NOMO-1 treated with DMSO at 0.1 percent for 48 hours (cell line): ENCODE data around the gene CACNA2D3.
"Not testable (repeated sequence)": the region's sequence is repeated elsewhere in the genome, so short reads cannot be mapped to it uniquely, and the experiment has no call there.

Experiments
- DNase-seq: peaks from one replicate; lab custom pipeline; 2025; ENCODE audit not compliant: unreplicated experiment; lab: John Stamatoyannopoulos, UW

CACNA2D3 gene

DNA sequence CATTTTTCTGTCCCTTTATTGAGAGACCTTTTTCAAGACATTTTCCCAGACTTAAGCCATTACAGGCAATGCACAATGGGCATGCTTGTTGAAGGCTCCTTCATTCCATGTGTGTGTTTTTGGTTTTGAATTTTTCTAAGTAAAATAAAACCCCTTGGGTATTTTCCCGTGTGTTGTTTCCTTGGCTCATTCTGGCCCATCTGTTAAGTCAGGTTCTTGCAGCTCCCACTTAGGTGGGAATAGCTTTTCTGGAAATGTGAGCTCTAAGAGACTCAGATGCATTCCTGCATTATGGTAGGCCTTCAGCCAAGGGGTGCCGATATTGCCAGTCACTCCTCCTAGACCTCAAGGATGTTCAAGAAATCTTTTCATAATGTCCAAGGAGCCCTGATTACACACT, 314.9 kb downstream of the CACNA2D3 start:
- DNase-seq = no peak

- no peak for DNase-seq
These were observed 321.3 kb downstream of the CACNA2D3 start for GRCh38 chr3:54443561-54444161.

GRCh38 chr3:54445630-54446029, 323.3 kb downstream of the CACNA2D3 start:
- DNase-seq = no peak

DNA sequence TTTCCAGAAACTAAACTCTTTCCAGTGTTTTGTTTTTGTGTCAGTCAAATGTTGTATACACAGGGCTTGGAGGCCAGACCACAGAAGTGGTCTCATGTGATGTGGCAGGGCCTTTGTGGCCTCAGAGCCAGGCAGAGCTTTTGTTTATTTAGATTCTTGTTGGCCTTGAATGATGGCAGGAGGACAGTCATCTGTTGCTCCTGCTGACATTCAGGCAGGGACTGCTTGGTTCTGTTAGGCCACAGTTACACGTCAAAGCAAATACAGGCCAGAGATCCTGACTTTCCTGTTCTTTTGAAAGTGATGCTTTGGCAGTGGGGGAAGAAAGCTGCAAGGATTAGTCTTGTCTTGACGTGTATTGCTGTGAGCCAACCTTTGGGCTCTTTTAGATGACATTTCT, 325.1 kb downstream of the CACNA2D3 start:
- DNase-seq = no peak

GRCh38 chr3:54454806-54455205, 332.5 kb downstream of the CACNA2D3 start:
- no peak for DNase-seq

DNA sequence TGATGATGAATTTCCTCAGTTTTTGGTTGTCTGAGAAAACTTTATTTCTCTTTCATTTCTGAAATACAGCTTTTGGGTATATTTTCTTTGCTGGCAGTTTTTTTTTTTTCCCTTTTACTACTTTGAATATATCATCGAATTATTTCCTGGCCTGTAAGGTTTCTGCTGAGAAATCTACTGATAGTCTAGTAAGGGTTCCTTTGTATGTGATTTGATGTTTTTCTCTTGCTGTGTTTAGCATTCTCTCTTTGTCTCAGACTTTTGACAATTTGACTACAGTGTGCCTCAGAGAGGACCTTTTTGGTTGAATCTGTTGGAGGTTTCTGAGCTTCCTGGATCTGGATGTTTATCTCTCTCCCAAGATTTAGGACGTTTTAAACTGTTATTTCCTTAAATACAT, 336.0 kb downstream of the CACNA2D3 start:
- DNase-seq = no peak

- not testable (repeated sequence) for DNase-seq
These were observed 342.2 kb downstream of the CACNA2D3 start for GRCh38 chr3:54464554-54464953.

DNA sequence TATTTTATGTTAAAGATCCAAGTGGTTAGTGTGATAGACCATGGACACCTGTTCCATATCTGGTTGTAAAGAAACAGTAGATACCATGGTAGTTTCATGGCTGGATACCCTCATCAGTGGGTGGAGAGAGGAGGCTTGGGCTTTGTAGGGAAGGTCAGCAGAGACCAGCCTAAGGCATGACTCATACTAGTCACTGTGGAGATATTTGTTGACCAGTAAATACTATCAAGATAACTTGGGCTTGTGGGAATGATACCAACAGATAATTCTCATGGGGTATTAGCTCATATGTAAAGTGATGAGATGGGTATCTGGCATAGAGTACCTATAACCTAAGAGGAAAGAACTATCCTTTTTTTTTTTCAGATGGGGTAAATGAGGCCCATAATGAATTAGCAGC, 354.5 kb downstream of the CACNA2D3 start:
- no peak for DNase-seq

GRCh38 chr3:54481606-54482365, 359.4 kb downstream of the CACNA2D3 start:
- no peak for DNase-seq

DNA sequence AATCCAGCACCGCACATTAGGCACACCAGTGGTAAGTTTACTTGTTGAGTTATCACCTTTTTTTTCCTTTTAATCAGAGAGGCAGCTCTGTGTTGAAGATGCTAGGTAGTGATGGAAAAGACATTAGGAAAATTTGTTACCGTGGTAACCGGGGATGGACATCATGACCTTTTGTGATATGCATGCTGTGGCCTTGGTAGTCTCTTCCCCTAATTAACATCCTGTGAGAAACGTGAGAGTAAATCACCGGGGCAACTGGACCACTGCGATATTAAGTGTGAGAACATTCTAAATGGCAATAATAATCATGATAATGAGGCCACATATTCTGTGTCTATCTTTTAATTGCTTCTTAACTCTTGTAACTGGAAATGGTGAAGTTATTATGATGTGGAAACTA, 362.0 kb downstream of the CACNA2D3 start:
- no peak for DNase-seq

GRCh38 chr3:54486317-54486716, 364.0 kb downstream of the CACNA2D3 start:
- DNase-seq = no peak

DNA sequence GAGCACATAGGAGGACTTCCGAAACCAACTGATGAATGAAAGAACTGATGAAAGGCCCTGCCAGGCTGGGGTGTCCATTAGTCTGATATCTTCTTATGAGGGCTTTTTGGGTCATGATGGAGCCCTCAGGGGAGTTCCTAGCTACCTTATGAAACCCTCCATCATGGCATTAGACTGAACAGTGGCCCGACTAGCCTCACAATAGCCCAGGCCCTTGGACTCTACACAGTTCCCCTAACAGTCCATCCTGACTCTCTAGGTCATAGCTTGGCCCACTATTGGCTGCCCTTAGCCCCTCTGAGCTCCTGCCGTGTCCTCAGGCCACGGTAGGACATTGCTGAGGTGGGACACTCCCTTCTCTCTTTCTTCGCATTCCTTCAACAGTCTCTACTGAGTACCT, 365.9 kb downstream of the CACNA2D3 start:
- DNase-seq = no peak

DNA sequence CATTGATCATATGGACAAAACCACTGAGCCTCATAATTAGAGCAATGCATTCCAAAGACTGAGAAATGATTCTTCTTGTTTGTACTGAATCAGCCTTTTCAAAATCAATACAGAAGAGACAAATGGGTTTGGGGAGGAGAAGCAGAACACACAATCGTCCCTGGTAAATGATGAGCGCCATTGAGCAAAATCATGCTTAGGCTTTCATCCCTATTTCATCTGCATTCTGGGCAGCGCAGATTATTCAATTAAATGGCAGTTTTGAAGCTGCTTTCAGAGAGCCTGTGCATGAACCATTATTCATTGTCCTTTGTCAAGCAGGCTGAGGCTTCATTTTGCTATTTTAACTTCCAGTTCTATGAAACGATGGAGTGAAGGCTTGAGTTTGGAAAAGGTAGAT, 371.9 kb downstream of the CACNA2D3 start:
- DNase-seq = no peak

DNA sequence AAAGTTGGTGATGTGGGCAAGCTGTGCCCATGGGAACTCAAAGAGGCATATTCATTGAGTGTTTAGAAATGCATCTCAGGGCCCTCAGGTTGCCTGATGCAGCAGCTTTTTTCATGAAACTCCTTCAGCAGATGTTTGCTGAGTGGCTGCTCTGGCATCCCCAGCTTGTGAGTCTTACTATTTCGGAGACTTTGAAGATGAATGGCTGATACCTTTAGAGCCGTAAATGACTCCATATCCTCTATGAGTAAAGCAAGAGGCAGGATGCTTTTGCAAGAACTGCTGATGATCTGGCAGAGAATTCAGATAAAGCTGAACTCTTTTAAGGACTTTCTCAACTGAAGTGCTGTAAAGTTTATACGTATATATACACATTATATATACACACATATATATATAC, 384.3 kb downstream of the CACNA2D3 start:
- no peak for DNase-seq

DNA sequence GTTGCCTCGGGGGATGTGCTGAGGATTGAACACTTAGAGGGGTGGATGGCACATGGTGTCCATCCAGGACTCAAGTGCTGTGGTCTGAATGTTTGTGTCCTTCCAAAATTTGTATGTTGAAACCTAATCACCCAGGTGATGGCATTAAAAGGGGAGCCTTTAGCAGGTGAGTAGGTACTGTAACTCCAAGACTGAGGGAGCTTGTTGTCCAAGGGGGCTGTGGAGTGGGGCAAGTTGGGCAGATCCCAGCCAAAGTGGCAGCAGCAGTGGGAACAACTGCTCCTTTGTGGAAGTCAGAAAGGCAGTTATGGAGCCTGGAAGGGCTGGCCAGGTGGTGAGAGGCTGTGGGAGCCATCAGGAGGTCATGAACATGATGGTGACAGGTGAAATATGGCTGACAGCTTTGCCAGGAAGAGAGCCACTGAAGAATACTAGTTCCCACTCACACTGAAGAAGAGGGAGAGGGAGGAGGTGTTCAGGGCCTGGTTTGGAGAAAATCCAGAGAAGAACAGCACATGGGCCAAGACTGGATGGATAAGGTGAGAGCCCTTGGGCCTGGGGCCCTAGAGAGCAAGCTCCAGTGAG, 385.6 kb downstream of the CACNA2D3 start:
- no peak for DNase-seq

DNA sequence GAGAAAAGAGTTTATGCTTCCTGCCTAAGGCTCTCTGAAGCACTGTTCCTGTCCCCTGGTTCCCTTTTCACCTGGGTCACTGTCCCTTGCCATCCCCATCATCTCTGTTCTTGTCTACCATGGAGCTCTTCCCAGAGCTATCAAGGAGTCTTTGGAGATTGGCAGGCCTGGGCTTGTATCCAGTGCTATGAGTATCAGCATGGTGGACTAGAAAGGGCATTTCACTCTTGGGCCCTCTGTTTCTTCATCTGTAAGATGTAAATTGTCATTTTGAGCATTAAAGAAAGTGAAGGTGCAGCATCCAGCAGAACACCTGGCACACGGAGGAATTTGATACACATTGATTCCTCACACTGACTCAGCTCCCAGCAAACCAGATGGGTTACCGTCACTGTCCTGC, 388.2 kb downstream of the CACNA2D3 start:
- DNase-seq = no peak

- no peak for DNase-seq
These were observed 389.5 kb downstream of the CACNA2D3 start for GRCh38 chr3:54511766-54512365.

DNA sequence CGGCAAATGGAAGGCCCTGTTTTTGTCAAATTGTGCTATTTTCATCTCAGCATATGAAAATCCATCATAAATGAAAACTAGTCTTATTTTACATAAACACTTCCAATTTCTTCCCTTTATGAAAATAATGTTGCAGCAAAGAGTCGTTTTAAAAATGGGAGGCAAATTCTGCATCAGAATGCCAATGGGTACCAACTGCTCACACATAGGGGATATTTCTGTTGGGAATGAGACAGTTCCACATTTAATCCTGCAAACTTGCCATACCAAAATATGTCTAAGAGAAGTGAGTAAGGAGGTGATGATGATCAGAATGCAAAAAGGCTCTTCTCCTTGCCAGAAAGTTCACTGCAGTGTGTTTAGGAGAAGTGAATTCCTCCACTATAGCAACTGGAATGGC, 391.7 kb downstream of the CACNA2D3 start:
- DNase-seq = no peak

DNA sequence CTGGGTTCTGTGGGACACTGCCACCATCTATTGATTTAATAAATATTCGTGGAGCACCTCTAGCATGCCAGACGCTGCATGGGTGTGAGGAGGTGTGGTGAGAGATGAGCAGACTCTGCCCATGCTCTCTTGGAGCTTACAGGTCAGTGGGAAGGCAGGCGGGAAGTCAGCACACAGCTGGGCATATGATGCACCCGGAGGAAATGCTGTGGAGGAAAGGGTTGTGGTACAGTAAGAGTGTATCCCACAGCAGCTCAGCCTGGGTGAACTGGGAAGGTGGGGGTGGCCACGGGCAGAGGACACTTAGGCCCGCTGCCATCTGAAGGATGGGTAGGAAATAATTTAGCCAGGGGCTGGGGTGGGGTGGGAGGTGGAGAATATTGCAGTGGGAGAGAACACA, 392.1 kb downstream of the CACNA2D3 start:
- no peak for DNase-seq

DNA sequence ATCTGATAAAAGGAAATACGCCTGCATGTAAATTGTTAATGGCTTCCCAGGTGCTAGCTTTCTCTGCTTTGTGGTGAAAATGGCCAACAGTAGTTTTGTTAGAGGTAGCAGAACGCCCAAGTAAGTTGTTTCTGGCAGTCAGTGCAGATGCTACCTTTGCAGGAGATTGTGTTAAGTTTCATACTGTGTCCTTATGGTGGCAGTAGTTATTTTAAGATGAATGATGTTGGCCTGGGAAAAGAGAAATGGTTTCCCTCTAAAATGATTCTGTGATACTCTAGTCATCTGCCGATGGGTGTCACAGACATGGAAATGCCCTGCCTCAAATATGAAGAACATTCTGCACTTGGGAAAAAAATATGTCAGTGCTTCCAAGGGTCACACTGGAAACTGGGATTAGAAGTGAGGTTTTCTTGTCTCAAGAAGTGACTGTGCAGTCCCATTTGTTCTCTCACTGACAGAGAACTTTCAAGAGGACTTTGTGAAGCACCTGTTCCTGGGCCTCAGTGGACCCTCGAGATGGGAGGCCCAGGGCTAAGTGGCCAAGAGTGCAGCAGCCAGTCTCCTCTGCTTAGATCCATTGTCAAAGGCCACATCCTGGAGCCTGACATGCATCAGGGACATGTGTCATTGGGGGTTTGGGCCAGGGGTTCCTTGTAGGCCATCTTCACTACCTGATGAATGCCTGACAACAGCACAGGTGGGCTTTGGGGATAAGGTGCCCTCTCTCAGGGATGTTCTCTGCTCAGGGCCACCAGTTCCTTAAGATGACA, 393.3 kb downstream of the CACNA2D3 start:
- DNase-seq = no peak

GRCh38 chr3:54517424-54517823, 395.1 kb downstream of the CACNA2D3 start:
- no peak for DNase-seq
